ENCODE data around the gene SLC16A10. TPM values are rescaled to one million over a fixed set of nuclear protein-coding genes. Genes with fewer than 3 reads are reported as not detected.

SLC16A10 gene
- total and polyA plus RNA-seq, 7 donors, result 13.9 to 106 (median 43.1) TPM

DNA sequence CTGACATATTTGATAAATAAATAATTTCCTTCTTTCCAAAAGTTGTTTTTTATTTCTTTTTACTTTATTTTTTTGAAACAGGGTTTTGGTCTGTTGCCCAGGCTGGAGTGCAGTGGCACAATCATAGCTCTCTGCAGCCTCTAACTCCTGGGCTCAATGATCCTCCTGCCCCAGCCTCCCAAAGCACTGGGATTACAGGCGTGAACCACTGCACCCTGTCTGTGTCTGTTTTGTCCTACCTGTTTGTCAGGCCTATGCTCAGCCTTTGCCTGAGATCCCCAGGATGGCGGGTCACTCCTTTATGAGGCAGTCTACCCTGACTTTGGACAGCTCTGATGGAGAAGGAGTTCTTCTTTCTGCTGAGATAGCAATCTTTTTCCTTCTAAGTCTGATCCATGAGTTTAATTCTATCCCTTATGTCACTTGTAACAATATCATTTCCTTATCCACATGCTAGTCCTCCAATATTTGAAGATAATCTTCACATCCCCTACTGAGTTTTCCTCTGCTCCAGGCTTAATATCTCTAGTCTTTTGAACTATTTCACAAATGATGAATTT is 14.4 kb upstream of the SLC16A10 start:
- H3K27me3 ChIP-seq (ENCODE audit: insufficient read depth in 3 of 3, low read length in 2 of 3), result no peaks in the 10 kb centered on the region
- DNase-seq (no peak), ATAC-seq (no peak)
- no peak overlapping the region for H3K27ac ChIP-seq
- WGBS, 3 donors, result 87 to 96% (median 95%) methylated on average over 2 of the region's 2 CpGs
- peaks cover 11% of the 10 kb centered on the region for H3K4me1 ChIP-seq
- no peak overlapping the region for H3K4me3 ChIP-seq
- TF ChIP-seq, protein P1, sequence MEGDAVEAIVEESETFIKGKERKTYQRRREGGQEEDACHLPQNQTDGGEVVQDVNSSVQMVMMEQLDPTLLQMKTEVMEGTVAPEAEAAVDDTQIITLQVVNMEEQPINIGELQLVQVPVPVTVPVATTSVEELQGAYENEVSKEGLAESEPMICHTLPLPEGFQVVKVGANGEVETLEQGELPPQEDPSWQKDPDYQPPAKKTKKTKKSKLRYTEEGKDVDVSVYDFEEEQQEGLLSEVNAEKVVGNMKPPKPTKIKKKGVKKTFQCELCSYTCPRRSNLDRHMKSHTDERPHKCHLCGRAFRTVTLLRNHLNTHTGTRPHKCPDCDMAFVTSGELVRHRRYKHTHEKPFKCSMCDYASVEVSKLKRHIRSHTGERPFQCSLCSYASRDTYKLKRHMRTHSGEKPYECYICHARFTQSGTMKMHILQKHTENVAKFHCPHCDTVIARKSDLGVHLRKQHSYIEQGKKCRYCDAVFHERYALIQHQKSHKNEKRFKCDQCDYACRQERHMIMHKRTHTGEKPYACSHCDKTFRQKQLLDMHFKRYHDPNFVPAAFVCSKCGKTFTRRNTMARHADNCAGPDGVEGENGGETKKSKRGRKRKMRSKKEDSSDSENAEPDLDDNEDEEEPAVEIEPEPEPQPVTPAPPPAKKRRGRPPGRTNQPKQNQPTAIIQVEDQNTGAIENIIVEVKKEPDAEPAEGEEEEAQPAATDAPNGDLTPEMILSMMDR (IDR thresholded peaks at IDR 0.05), result no peak
- no peaks in the 10 kb centered on the region for H3K9me3 ChIP-seq
- H3K36me3 ChIP-seq (ENCODE audit: insufficient read depth in 1 of 2, low read depth in 1 of 2), result no peaks in the 10 kb centered on the region
- intact Hi-C loops (cut with DNase I), result no loop called here

DNA sequence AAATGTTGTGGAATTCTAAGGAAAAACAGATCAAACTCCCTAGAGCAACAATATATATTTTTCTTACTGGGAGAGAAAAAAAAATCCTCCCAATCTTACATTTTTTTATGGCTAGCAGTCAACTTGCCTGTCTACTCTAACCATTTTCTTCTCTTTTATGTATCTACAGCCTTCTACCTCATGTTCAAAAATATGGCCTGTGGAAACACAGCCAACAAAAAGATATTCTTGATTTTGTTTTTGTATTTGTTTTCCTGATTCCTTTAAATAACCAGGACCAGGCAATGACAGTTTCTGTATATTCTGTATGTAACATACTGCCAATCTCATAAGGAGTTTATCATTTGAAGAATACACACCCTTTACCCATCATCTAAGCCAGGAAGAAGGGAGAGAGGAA is 13.0 kb upstream of the SLC16A10 start:
- Histone ChIP-seq H3K4me3 (no peak overlapping the region), H3K27ac (no peak overlapping the region), H3K36me3 (ENCODE audit: insufficient read depth in 1 of 2, low read depth in 1 of 2) (no peaks in the 10 kb centered on the region), H3K4me1 (peaks cover 11% of the 10 kb centered on the region), H3K27me3 (ENCODE audit: insufficient read depth in 3 of 3, low read length in 2 of 3) (no peaks in the 10 kb centered on the region), H3K9me3 (no peaks in the 10 kb centered on the region)
- TF ChIP-seq, protein P1 (IDR thresholded peaks at IDR 0.05), result no peak
- no peak for ATAC-seq
- DNase-seq, result no peak
- intact Hi-C loops (cut with DNase I), result no loop called here

DNA sequence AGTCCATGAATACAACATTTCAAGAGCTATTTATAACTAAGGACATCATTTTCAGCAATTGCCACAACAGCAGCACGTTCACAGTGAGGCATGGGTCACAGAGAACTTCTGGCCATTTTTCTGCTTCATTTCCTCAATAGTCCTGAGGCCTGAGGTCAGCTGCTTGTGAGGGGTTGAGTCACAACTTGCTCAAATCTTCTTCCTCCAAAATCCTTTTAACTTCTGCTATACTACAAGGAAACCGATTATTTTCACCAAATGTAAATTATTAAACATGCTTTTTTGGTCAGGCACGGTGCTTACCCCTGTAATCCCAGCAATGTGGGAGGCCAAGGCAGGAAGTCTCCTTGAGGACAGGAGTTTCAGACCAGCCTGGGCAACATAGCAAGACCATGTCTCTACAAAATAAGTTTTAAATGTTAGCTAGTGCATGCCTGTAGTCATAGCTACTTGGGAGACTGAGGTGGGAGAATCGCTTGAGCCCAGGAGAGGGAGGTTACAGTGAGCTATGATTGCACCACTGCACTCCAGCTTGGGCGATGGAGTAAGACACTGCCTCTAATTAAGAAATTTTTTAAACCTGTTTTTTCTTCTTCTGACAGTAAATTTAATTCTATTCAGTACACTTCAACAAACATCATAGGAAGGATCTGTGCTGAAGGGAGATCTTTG is 11.1 kb upstream of the SLC16A10 start:
- Histone ChIP-seq H3K4me1 (peaks cover 6% of the 10 kb centered on the region), H3K9me3 (no peaks in the 10 kb centered on the region), H3K27ac (no peak overlapping the region), H3K27me3 (ENCODE audit: insufficient read depth in 3 of 3, low read length in 2 of 3) (no peaks in the 10 kb centered on the region), H3K4me3 (no peak overlapping the region), H3K36me3 (ENCODE audit: insufficient read depth in 1 of 2, low read depth in 1 of 2) (no peaks in the 10 kb centered on the region)
- DNase-seq, result no peak
- TF ChIP-seq, protein P1 (IDR thresholded peaks at IDR 0.05), result no peak
- ATAC-seq, result peak; percentile 40 to 76 (median 58)
- intact Hi-C loops (cut with DNase I), result no loop called here
- WGBS, 3 donors, result 59 to 71% (median 67%) methylated on average over 5 of the region's 5 CpGs

DNA sequence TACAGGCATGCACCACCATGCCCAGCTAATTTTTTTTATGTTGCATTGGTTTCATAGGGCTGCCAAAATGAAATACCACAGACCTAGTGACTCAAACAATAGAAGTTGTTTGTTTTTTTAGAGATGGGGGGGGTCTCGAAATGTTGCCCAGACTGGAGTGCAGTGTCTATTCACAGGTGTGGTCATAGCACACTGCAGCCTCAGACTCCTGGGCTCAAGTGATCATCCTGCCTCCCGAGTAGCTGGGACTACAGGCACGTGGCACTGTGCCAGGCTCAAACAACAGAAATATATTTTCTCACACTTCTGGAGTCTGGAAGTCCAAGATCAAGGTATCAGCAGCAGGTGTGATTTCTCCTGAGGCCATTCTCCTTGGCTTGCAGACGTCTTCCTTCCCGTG is 6.6 kb upstream of the SLC16A10 start:
- TF ChIP-seq, protein P1 (IDR thresholded peaks at IDR 0.05), result no peak
- H3K27ac ChIP-seq, result no peak overlapping the region
- no peak overlapping the region for H3K4me3 ChIP-seq
- peaks cover 0 to 3% (median 0%) of the 10 kb centered on the region in 3 donors for H3K27me3 ChIP-seq (ENCODE audit: insufficient read depth in 3 of 3, low read length in 2 of 3)
- H3K36me3 ChIP-seq (ENCODE audit: insufficient read depth in 1 of 2, low read depth in 1 of 2), result no peaks in the 10 kb centered on the region
- no peaks in the 10 kb centered on the region for H3K9me3 ChIP-seq
- ATAC-seq (no peak), DNase-seq (no peak)
- intact Hi-C loops (cut with DNase I), result loop anchor here in 1 of 2 donors (10.0 kb wide), 1 partner anchor 134 kb away; no protein-coding TSS in a partner anchor
- H3K4me1 ChIP-seq, result peaks cover 4% of the 10 kb centered on the region
- 35 to 43% (median 40%) methylated on average over 5 of the region's 5 CpGs for WGBS, 3 donors

Data from psoas muscle (tissue), 8 donors.